Measurements from ENCODE around the gene C9orf78. TPM values are rescaled to one million over a fixed set of nuclear protein-coding genes. Genes with fewer than 3 reads are reported as not detected.

The C9orf78 gene
- total and polyA plus RNA-seq, 2 experiments from 2014 or later: 34.4 to 84.6 TPM

DNA sequence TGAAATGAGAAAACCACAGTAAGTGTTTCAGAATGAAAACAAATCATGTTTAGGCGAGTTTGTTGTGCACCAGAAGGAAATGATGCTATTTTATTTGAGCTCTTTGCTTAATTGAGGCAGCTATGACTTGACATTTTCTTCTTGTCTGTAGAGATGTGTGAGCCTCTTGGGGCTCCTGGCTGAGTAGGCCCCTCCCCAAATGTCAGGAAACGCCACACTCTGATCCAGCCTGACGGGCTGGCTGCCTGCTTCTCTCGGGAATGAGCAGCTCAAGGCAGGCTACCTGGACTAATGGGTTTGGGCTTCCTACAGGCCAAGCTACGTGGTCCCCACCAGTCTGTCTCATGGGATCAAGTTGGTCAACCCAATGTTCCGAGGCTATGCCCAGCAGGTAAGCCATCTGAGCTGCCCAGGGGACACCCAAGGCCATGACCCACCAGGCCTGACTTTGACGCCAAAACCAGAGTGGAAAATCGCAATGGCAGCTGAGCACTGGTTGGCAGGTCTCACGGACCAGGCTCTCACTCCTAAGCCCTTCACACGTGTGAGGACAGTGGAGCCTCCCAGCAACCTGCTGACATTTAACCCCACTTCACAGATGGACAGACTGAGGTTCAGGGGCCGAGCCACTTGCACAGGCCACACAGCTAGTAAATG lies 30.0 kb upstream of the C9orf78 start (continued):
- TF ChIP-seq NANOG (IDR thresholded peaks at IDR 0.05; ENCODE audit: borderline replicate concordance) (no peak), JUNB (IDR thresholded peaks at IDR 0.05; ENCODE audit: unreplicated experiment) (no peak), POLR2AphosphoS5 (IDR thresholded peaks at IDR 0.05; ENCODE audit: low read depth) (no peak), EZH2 (IDR thresholded peaks at IDR 0.05; ENCODE audit: low read depth, unreplicated experiment) (no peak), EZH2phosphoT487 (IDR thresholded peaks at IDR 0.05; ENCODE audit: unreplicated experiment) (no peak)
- TF ChIP-seq, protein P1, sequence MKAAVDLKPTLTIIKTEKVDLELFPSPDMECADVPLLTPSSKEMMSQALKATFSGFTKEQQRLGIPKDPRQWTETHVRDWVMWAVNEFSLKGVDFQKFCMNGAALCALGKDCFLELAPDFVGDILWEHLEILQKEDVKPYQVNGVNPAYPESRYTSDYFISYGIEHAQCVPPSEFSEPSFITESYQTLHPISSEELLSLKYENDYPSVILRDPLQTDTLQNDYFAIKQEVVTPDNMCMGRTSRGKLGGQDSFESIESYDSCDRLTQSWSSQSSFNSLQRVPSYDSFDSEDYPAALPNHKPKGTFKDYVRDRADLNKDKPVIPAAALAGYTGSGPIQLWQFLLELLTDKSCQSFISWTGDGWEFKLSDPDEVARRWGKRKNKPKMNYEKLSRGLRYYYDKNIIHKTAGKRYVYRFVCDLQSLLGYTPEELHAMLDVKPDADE (IDR thresholded peaks at IDR 0.05): no peak

DNA sequence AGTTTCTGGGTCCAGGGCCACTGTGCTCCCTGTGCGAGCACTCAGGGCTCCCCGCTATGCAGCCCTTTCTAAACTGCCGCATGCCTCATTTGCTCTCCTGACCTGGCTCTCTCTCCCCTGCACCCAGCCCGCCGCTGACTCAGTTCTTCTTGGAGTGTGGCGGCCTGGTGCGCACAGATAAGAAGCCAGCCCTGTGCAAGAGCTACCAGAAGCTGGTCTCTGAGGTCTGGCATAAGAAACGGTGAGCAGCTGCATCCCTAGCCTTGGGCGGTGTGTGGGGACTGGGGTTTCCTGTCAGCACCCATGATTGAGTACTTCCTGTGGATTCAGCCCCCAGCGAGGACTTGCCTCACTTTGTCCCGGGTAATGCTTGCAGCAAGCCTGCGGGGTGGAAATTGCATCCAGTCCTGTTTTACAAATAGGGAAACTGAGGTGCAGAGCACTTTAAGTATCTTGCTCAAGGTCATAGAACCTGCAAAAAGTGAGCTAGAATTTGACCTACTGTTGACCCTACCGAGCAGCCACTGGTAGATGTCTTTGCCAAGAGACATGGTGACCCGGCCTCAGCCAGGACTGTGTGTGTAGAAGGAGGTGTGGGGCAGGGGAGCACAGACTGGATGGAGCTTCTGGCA lies 28.1 kb upstream of the C9orf78 start:
- Histone ChIP-seq H3K4me1 (ENCODE audit: insufficient read depth) (no peaks in the 10 kb centered on the region), H3K27ac (ENCODE audit: low read depth) (no peak overlapping the region), H2AFZ (no peak overlapping the region), H3K36me3 (ENCODE audit: insufficient read depth) (no peaks in the 10 kb centered on the region), H3K79me2 (replicated peaks; ENCODE audit: insufficient read depth) (no peaks in the 10 kb centered on the region), H3K4me2 (no peak overlapping the region), H3F3A (replicated peaks; ENCODE audit: low read depth) (no peaks in the 10 kb centered on the region), H3K9me2 (ENCODE audit: insufficient read depth) (no peaks in the 10 kb centered on the region), H4K20me1 (replicated peaks; ENCODE audit: insufficient read depth) (no peaks in the 10 kb centered on the region), H3K27me3 (ENCODE audit: insufficient read depth) (no peaks in the 10 kb centered on the region), H3K4me3 (no peak overlapping the region)
- DNase-seq (ENCODE audit: low spot score) (no peak), ATAC-seq (no peak)
- TF ChIP-seq POLR2AphosphoS5 (IDR thresholded peaks at IDR 0.05; ENCODE audit: low read depth) (no peak), STAT1 (IDR thresholded peaks at IDR 0.05; ENCODE audit: unreplicated experiment) (no peak), JUNB (IDR thresholded peaks at IDR 0.05; ENCODE audit: unreplicated experiment) (no peak), EZH2phosphoT487 (IDR thresholded peaks at IDR 0.05; ENCODE audit: unreplicated experiment) (no peak)
- TF ChIP-seq, protein P1 (IDR thresholded peaks at IDR 0.05): no peak
- TF ChIP-seq, protein P2, sequence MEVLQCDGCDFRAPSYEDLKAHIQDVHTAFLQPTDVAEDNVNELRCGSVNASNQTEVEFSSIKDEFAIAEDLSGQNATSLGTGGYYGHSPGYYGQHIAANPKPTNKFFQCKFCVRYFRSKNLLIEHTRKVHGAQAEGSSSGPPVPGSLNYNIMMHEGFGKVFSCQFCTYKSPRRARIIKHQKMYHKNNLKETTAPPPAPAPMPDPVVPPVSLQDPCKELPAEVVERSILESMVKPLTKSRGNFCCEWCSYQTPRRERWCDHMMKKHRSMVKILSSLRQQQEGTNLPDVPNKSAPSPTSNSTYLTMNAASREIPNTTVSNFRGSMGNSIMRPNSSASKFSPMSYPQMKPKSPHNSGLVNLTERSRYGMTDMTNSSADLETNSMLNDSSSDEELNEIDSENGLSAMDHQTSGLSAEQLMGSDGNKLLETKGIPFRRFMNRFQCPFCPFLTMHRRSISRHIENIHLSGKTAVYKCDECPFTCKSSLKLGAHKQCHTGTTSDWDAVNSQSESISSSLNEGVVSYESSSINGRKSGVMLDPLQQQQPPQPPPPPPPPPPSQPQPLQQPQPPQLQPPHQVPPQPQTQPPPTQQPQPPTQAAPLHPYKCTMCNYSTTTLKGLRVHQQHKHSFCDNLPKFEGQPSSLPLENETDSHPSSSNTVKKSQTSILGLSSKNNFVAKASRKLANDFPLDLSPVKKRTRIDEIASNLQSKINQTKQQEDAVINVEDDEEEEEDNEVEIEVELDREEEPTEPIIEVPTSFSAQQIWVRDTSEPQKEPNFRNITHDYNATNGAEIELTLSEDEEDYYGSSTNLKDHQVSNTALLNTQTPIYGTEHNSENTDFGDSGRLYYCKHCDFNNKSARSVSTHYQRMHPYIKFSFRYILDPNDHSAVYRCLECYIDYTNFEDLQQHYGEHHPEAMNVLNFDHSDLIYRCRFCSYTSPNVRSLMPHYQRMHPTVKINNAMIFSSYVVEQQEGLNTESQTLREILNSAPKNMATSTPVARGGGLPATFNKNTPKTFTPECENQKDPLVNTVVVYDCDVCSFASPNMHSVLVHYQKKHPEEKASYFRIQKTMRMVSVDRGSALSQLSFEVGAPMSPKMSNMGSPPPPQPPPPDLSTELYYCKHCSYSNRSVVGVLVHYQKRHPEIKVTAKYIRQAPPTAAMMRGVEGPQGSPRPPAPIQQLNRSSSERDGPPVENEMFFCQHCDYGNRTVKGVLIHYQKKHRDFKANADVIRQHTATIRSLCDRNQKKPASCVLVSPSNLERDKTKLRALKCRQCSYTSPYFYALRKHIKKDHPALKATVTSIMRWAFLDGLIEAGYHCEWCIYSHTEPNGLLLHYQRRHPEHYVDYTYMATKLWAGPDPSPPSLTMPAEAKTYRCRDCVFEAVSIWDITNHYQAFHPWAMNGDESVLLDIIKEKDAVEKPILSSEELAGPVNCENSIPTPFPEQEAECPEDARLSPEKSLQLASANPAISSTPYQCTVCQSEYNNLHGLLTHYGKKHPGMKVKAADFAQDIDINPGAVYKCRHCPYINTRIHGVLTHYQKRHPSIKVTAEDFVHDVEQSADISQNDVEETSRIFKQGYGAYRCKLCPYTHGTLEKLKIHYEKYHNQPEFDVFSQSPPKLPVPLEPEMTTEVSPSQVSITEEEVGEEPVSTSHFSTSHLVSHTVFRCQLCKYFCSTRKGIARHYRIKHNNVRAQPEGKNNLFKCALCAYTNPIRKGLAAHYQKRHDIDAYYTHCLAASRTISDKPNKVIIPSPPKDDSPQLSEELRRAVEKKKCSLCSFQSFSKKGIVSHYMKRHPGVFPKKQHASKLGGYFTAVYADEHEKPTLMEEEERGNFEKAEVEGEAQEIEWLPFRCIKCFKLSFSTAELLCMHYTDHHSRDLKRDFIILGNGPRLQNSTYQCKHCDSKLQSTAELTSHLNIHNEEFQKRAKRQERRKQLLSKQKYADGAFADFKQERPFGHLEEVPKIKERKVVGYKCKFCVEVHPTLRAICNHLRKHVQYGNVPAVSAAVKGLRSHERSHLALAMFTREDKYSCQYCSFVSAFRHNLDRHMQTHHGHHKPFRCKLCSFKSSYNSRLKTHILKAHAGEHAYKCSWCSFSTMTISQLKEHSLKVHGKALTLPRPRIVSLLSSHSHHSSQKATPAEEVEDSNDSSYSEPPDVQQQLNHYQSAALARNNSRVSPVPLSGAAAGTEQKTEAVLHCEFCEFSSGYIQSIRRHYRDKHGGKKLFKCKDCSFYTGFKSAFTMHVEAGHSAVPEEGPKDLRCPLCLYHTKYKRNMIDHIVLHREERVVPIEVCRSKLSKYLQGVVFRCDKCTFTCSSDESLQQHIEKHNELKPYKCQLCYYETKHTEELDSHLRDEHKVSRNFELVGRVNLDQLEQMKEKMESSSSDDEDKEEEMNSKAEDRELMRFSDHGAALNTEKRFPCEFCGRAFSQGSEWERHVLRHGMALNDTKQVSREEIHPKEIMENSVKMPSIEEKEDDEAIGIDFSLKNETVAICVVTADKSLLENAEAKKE (CRISPR knock-in tag; IDR thresholded peaks at IDR 0.05): no peak
- Mint-ChIP-seq H3K4me1 (no peaks in the 10 kb centered on the region), H3K9me3 (no peaks in the 10 kb centered on the region; the same call in 2 of the 3 replicates), H3K27me3 (ENCODE audit: insufficient read depth, low read depth, poor library complexity) (peaks cover 6% of the 10 kb centered on the region), H3K27ac (no peak overlapping the region), H3K4me3 (no peak overlapping the region), H3K36me3 (ENCODE audit: low read depth) (peaks cover 28% of the 10 kb centered on the region; the same call in 2 of the 3 replicates)
